ENCODE results near the gene CD9.
"Not testable (repeated sequence)": the region's sequence is repeated elsewhere in the genome, so short reads cannot be mapped to it uniquely, and the experiment has no call there.

Gene CD9, protein sequence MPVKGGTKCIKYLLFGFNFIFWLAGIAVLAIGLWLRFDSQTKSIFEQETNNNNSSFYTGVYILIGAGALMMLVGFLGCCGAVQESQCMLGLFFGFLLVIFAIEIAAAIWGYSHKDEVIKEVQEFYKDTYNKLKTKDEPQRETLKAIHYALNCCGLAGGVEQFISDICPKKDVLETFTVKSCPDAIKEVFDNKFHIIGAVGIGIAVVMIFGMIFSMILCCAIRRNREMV

DNA sequence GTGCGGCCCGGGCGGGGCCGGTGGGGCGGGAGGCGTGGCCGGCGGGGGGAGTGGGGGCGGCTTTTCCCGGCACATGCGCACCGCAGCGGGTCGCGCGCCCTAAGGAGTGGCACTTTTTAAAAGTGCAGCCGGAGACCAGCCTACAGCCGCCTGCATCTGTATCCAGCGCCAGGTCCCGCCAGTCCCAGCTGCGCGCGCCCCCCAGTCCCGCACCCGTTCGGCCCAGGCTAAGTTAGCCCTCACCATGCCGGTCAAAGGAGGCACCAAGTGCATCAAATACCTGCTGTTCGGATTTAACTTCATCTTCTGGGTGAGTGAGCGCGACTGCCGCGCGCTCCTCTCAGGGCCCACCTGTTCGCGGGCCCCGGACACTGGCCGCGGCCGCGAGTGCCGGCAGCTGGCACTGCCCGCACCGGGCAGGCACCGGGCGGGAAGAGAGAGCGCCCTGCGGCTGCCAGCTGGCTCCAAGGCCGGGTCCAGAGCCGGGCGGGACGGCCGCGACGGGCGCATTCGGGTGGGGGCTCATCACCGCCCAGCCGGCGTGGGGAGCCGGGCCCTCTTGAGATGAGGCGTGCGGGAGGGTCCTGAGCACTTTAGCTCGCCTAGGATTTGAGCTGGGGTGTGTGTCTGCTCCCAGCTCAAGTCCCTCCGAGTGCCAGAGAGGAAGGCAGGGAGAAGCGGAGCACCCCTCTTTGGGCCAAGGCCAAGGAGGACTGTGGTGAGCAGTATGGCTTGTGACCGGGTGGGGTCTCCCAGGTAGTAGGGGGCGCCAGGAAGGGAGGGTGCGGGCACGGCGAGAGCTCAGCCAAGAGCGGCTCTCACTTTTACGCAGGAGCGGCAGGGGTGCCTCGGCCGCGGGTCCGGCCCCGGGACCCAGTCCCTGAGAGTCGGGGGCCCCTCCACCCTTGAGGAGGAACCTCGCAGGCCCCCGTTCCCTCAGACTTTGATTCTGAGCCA is at the start of gene CD9:
CD9 (plus strand) TSS at position 145 of the 957 bp plus-strand sequence; CDS start at position 245, 100 bp downstream.
- DNase-seq = peak; percentile 52

- DNase-seq = no peak
Observed at GRCh38 chr12:6154730-6155459, 45.3 kb upstream of the CD9 start.

- no peak for DNase-seq
Observed at GRCh38 chr12:6157482-6157881, 42.7 kb upstream of the CD9 start.

DNA sequence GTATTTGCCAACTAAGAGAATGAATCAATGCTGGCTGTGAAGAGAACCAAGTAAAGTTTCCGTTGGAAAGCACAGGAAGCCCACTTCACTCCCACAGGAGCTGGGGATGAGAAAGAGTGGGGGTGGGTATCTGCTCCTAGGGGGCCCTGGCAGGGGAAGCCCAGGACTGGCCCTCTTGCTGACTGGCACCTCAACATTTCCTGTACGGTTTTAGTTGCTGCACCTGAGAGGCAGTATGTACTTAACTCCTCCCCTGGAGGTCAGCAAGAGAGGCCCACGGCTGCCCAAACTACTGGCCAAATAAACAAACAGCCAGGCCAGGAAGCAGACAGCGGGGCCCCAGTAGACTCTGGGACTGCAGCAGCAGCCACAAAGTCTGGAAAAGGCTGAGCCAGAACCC is 41.9 kb upstream of the CD9 start:
- DNase-seq = no peak

DNA sequence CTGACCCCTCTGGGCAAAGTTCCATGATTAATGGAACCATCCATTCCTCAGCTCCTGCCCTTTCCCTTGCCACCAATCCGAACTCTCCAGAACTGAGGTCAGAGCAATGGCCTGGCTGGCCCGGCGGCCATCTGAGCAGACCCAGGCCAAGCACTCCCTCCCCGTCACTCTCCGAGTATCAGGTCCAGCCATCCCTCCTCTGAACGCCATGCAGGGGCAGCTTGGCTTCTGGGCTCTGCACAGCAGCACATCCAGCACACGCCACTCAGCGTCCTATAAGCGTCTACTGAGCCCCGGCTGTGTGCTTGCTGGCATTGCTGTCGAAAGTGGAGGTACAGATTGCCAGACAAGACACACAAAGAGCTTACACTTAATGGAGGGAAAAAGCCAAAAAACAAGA is 41.5 kb upstream of the CD9 start:
- DNase-seq = no peak

DNA sequence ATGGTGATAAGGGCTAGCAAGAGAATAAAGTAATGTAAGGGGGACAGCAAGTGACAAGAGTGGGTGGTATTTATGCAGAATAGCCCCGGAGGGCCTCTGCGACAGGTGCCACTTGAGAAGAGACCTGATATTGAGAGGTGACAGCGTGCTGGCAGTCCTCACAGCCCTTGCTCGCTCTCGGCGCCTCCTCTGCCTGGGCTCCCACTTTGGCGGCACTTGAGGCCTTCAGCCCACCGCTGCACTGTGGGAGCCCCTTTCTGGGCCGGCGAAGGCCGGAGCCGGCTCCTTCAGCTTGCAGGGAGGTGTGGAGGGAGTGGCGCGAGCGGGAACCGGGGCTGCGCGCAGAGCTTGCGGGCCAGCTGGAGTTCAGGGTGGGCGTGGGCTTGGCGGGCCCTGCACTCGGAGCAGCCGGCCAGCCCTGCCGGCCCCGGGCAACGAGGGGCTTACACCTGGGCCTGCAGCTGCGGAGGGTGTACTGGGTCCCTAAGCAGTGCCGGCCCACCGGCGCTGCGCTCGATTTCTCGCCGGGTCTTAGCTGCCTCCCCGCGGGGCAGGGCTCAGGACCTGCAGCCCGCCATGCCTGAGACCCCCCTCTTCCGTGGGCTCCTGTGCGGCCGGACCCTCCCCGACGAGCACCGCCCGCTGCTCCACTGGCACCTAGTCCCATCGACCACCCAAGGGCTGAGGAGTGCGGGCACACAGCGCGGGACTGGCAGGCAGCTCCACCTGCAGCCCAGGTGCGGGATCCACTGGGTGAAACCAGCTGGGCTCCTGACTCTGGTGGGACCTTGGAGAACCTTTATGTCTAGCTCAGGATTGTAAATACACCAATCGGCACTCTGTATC is 40.8 kb upstream of the CD9 start:
- DNase-seq = not testable (repeated sequence)

DNA sequence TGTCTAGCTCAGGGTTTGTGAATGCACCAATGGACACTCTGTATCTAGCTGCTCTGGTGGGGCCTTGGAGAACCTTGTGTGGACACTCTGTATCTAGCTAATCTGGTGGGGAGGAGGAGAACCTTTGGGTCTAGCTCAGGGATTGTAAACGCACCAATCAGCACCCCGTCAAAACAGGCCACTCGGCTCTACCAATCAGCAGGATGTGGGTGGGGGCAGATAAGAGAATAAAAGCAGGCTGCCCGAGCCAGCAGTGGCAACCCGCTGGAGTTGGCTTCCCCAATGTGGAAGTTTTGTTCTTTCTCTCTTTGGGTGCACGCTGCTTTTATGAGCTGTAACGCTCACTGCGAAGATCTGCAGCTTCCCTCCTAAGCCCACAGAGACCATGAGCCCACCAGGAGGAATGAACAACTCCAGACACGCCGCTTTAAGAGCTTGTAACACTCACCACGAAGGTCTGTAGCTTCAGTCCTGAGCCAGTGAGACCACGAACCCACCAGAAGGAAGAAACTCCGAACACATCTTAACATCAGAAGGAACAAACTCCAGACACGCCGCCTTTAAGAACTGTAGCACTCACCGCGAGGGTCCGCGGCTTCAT is 40.1 kb upstream of the CD9 start:
- not testable (repeated sequence) for DNase-seq

GRCh38 chr12:6161124-6161882 is 38.9 kb upstream of the CD9 start:
- DNase-seq = no peak

DNA sequence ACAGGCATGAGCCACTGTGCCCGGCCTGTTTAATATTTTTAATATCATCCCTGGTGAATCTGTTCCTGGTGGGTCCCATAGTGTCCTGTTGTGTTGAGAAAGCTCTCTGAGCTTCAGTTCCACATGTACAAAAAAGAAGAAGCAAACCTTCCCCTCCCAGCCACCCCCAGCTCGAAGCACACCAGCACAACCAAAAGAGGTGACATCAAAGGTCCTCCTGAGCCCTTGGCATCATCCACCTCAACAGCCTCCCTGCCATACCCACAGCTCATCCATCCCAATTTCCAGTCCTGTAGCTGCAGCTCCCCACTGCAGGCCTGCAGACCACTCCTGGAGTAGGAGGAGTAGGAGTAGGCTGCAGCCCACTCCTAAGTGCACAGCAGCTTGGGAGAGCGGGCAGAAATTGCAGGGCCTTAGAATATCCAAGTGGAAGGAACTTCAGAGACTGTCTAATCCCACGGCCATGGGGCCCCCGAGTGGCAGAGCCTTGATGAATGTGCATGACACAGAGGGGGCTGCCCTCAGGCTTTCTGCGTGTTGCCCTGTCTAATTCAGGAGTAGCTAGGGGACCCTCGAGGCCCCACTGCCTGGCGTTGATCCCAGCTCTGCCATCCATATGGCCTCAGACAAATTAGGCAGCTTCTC is 36.7 kb upstream of the CD9 start:
- DNase-seq = no peak

DNA sequence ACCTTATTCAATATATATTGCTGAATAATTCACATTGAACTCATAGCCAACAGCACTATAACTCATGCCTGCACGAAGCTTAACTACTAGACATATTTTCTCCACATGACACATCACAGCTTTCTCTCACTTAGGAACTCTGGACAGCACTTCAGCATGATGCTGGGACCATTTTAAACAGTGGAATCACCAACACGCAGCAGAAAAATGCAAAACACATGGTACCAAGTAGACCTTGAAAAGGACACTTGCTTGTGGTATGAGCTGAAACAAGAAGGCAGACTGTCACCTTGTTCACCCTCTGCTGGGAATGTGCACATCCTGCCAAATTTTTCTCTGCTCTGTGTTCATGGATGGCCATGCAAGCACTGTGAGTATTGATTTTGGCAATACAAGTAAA is 34.8 kb upstream of the CD9 start:
- DNase-seq = no peak

DNA sequence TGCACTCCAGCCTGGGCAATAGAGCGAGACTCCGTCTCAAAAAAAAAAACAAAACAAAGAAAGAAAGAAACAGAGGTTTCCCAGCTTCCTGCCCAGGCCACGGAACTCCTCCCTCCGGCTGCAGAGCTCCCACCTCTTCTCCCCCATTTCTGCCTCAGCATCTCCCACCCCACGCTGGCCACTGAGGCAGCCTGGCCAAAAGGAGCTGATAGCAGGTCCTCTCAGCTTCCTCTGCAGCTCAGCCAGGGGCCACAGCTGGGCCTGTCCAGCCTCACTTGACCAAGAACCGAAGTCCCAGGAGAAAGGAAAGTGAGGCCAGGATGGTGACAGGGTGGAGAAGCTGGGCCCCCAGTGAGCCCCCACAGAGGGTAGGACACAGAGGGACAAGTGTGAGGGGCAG is 33.4 kb upstream of the CD9 start:
- DNase-seq = no peak

- peak; percentile 38 for DNase-seq
Observed at GRCh38 chr12:6167327-6168280, 32.6 kb upstream of the CD9 start.

- no peak for DNase-seq
Observed at GRCh38 chr12:6171409-6172015, 28.7 kb upstream of the CD9 start.

DNA sequence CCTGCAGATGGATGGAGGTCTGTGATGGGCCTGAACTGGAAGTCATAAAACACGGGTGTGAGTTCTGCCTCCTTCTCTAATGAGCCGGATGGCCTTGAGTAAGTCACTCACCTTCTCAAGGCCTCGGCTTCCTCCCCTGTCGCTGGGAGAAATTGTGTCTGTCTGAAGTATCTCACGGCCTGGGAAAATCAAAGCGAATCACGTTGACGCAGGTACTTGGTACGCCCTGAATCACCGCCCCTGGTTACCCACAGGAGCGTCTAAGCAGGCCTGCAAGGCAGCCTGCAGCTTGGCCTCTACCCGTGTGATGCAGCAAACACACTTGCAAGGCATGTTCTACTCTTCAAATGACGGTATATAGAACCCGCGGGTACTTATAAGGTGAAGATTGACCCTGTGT is 28.1 kb upstream of the CD9 start:
- DNase-seq = no peak

GRCh38 chr12:6172862-6173261 is 27.3 kb upstream of the CD9 start:
- DNase-seq = no peak

GRCh38 chr12:6177642-6178358 is 22.4 kb upstream of the CD9 start:
- no peak for DNase-seq

GRCh38 chr12:6178981-6179761 is 21.0 kb upstream of the CD9 start:
- DNase-seq = no peak

Data from CD4-positive, alpha-beta T cell treated with Interleukin-17A for 4 hours (primary cell).